Caco-2 (cell line): ENCODE data around the gene GPT2. TPM values are rescaled to one million over a fixed set of nuclear protein-coding genes. Genes with fewer than 3 reads are reported as not detected.

Experiments used
- BruUV-seq: library from RNA; stranded (reverse); fragments of 400-500 nt; replicated peaks from 2 replicates; lab custom pipeline; 2021; lab: Mats Ljungman, UMichigan
- CTCF ChIA-PET: fragments of 300-600 bp; sonication (Branson Sonifier 250); formaldehyde crosslinking; loops from one replicate; lab custom pipeline; 2022; ENCODE audit warnings: antibody characterized with exemption; lab: Charles Lee
- POLR2A ChIA-PET: fragments of 300-600 bp; sonication (Branson Sonifier 250); formaldehyde crosslinking; loops from one replicate; lab custom pipeline; 2022; ENCODE audit warnings: antibody characterized with exemption; lab: Charles Lee
- DNase-seq, 2 experiments: peaks; one replicate each; pipeline versions ENCODE4 v3.0.0 to v3.0.0-alpha.2; 2020 to 2022
- H3K27me3 ChIP-seq: replicated peaks from 2 replicates; pipeline ENCODE4 v1.6.0; 2011; ENCODE audit warnings: low read length; ENCODE audit not compliant: control insufficient read depth, insufficient read depth
- H3K36me3 ChIP-seq: 2 replicates; pipeline ENCODE4 v1.5.1; 2011; ENCODE audit warnings: low read length; ENCODE audit not compliant: control insufficient read depth, insufficient read depth
- H3K4me1 ChIP-seq: fragments of 250-450 bp; sonication (Bioruptor Pico); 2 replicates; pipeline ENCODE4 v1.5.1; 2020; ENCODE audit warnings: mild to moderate bottlenecking
- H3K4me3 ChIP-seq: 2 replicates; pipeline ENCODE4 v1.5.1; 2011; ENCODE audit warnings: low read depth, mild to moderate bottlenecking, control low read depth, low read length
- H3K9me3 ChIP-seq: fragments of 250-450 bp; sonication (Bioruptor Pico); 2 replicates; pipeline ENCODE4 v1.5.1; 2020; ENCODE audit warnings: mild to moderate bottlenecking, moderate library complexity
- H3K27ac Mint-ChIP-seq: one replicate; pipeline ENCODE4 v1.8.0; 2022; ENCODE audit warnings: mixed read lengths; ENCODE audit not compliant: unreplicated experiment
- H3K27me3 Mint-ChIP-seq: one replicate; pipeline ENCODE4 v1.8.0; 2022; ENCODE audit warnings: mixed read lengths; ENCODE audit not compliant: insufficient read depth, unreplicated experiment
- H3K36me3 Mint-ChIP-seq: one replicate; pipeline ENCODE4 v1.8.0; 2022; ENCODE audit warnings: mild to moderate bottlenecking, mixed read lengths; ENCODE audit not compliant: insufficient read depth, unreplicated experiment
- H3K4me1 Mint-ChIP-seq: one replicate; pipeline ENCODE4 v1.8.0; 2022; ENCODE audit warnings: low read depth, mixed read lengths; ENCODE audit not compliant: unreplicated experiment
- H3K4me3 Mint-ChIP-seq: one replicate; pipeline ENCODE4 v1.8.0; 2022; ENCODE audit warnings: mild to moderate bottlenecking, moderate library complexity, mixed read lengths; ENCODE audit not compliant: unreplicated experiment
- H3K9me3 Mint-ChIP-seq: one replicate; pipeline ENCODE4 v1.8.0; 2022; ENCODE audit warnings: mixed read lengths; ENCODE audit not compliant: unreplicated experiment
- CTCF ChIP-seq, 2 experiments: fragments of 200-600 bp in 1 of 2; IDR thresholded peaks; 1 replicate in 1 of 2; 2 replicates in 1 of 2; pipeline versions ENCODE4 v1.5.1 to v1.8.0; 2011 to 2022; ENCODE audit warnings: antibody characterized with exemption in 1 of 2, control low read depth in 1 of 2, inconsistent platforms in 1 of 2, low read depth in 1 of 2, low read length in 1 of 2, mild to moderate bottlenecking in 1 of 2, moderate library complexity in 1 of 2; ENCODE audit not compliant: insufficient read depth in 1 of 2, severe bottlenecking in 1 of 2, unreplicated experiment in 1 of 2
- intact Hi-C: fragments of 100-400 bp; cut with micrococcal nuclease; formaldehyde crosslinking; loops from one replicate; pipeline ENCODE4 v1.10.0; 2022; ENCODE audit not compliant: unreplicated experiment
- total RNA-seq: library from RNA; stranded (reverse); gene quantifications from 2 replicates; pipeline ENCODE4 v1.2.3, GENCODE V29; 2022

GPT2 gene
- total RNA-seq, 1 experiment from 2014 or later: 128 TPM

GRCh38 chr16:46920402-46921068 is 36.4 kb downstream of the GPT2 start:
- H3K9me3 ChIP-seq: no peaks in the 10 kb centered on the region
- Mint-ChIP-seq H3K9me3 (peaks cover 4% of the 10 kb centered on the region), H3K4me1 (peaks cover 27% of the 10 kb centered on the region), H3K27me3 (no peaks in the 10 kb centered on the region), H3K27ac (no peak overlapping the region), H3K36me3 (peaks cover 93% of the 10 kb centered on the region), H3K4me3 (no peak overlapping the region)
- TF ChIP-seq CTCF (IDR thresholded peaks at IDR 0.05; ENCODE audit: insufficient read depth in 1 of 2, low read depth in 1 of 2, low read length in 1 of 2, severe bottlenecking in 1 of 2, unreplicated experiment in 1 of 2): no peak
- DNase-seq: no peak
- H3K27me3 ChIP-seq: no peaks in the 10 kb centered on the region
- H3K36me3 ChIP-seq: peaks cover 3% of the 10 kb centered on the region
- H3K4me1 ChIP-seq: peaks cover 18% of the 10 kb centered on the region
- BruUV-seq: no TSS peak
- intact Hi-C loops: no loop called here
- ChIA-PET POLR2A (no interaction called here), CTCF (interaction anchor here (1.0 kb wide), 1 partner anchor 64 kb away, joined by 3 read pairs; no protein-coding TSS in a partner anchor)
- no peak overlapping the region for H3K4me3 ChIP-seq

DNA sequence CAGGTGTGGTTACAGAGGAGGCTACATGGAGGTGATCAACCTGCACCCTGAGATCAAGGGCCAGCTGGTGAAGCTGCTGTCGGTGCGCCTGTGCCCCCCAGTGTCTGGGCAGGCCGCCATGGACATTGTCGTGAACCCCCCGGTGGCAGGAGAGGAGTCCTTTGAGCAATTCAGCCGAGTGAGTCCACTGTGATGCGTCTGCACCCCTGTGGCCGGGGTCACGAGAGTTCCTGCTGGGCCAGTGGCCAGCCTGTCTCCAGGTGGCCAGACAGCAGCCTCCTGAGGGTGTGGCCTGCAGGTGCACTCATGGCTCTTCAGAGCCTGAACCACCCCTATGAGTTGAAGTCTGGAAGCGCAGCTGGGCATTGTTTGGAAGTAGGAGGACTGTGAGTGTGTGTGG is 38.1 kb downstream of the GPT2 start:
- Histone ChIP-seq H3K9me3 (no peaks in the 10 kb centered on the region), H3K4me3 (no peak overlapping the region), H3K27me3 (no peaks in the 10 kb centered on the region), H3K4me1 (peaks cover 18% of the 10 kb centered on the region), H3K36me3 (peaks cover 2% of the 10 kb centered on the region)
- Mint-ChIP-seq H3K4me3 (peak overlapping the region; percentile 4), H3K27me3 (no peaks in the 10 kb centered on the region), H3K36me3 (peaks cover 94% of the 10 kb centered on the region), H3K9me3 (no peaks in the 10 kb centered on the region), H3K4me1 (peaks cover 24% of the 10 kb centered on the region), H3K27ac (no peak overlapping the region)
- ChIA-PET POLR2A (no interaction called here), CTCF (no interaction called here)
- intact Hi-C loops: no loop called here
- no TSS peak for BruUV-seq
- no peak for DNase-seq
- no peak for TF ChIP-seq CTCF (IDR thresholded peaks at IDR 0.05; ENCODE audit: insufficient read depth in 1 of 2, low read depth in 1 of 2, low read length in 1 of 2, severe bottlenecking in 1 of 2, unreplicated experiment in 1 of 2)

- peaks cover 94% of the 10 kb centered on the region for H3K36me3 Mint-ChIP-seq
- POLR2A ChIA-PET: no interaction called here
- H3K27me3 Mint-ChIP-seq: no peaks in the 10 kb centered on the region
Observed at GRCh38 chr16:46923513-46924295, 39.5 kb downstream of the GPT2 start.

More at GRCh38 chr16:46923513-46924295, 39.5 kb downstream of the GPT2 start:
- Histone ChIP-seq H3K36me3 (peaks cover 2% of the 10 kb centered on the region), H3K4me1 (peaks cover 9% of the 10 kb centered on the region), H3K9me3 (no peaks in the 10 kb centered on the region), H3K4me3 (no peak overlapping the region), H3K27me3 (no peaks in the 10 kb centered on the region)
- CTCF ChIA-PET: no interaction called here
- BruUV-seq: no TSS peak
- no peak for TF ChIP-seq CTCF (IDR thresholded peaks at IDR 0.05; ENCODE audit: insufficient read depth in 1 of 2, low read depth in 1 of 2, low read length in 1 of 2, severe bottlenecking in 1 of 2, unreplicated experiment in 1 of 2)
- Mint-ChIP-seq H3K27ac (no peak overlapping the region), H3K4me1 (peaks cover 21% of the 10 kb centered on the region), H3K4me3 (no peak overlapping the region), H3K9me3 (no peaks in the 10 kb centered on the region)
- intact Hi-C loops: no loop called here
- no peak for DNase-seq
